ENCODE measurements around the gene TUBB2B.

DNA sequence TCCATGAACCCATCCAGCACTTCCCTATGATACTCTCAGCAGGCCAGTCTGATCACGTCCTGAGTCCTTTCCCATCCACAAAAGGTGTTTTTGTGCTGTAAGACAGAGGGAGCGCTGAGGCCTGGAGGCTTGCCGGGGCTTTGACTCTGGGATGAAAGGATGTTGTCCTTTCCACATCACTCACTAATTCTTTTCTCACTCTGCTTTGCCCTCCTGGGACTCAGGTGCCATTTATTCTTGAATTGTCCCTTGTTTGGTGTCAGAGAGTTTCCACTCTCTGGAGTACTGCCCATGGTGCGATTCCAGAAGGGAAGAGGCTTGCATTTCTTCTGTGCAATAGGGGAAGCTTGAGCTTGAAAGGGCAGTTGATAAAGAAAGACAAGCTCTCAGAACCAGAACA is 15.3 kb upstream of the TUBB2B start:
- TF ChIP-seq, protein P1, sequence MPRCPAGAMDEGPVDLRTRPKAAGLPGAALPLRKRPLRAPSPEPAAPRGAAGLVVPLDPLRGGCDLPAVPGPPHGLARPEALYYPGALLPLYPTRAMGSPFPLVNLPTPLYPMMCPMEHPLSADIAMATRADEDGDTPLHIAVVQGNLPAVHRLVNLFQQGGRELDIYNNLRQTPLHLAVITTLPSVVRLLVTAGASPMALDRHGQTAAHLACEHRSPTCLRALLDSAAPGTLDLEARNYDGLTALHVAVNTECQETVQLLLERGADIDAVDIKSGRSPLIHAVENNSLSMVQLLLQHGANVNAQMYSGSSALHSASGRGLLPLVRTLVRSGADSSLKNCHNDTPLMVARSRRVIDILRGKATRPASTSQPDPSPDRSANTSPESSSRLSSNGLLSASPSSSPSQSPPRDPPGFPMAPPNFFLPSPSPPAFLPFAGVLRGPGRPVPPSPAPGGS (IDR thresholded peaks at IDR 0.05; ENCODE audit: borderline replicate concordance, insufficient read depth, low read depth, low read length, poor library complexity, severe bottlenecking), result no peak
- TF ChIP-seq POLR2A (IDR thresholded peaks at IDR 0.05; ENCODE audit: low read depth, low read length) (no peak), GABPA (IDR thresholded peaks at IDR 0.05; ENCODE audit: low read depth) (no peak)

Data from GM12878 (cell line).